ENCODE results near the gene TBX2.

Gene TBX2

DNA sequence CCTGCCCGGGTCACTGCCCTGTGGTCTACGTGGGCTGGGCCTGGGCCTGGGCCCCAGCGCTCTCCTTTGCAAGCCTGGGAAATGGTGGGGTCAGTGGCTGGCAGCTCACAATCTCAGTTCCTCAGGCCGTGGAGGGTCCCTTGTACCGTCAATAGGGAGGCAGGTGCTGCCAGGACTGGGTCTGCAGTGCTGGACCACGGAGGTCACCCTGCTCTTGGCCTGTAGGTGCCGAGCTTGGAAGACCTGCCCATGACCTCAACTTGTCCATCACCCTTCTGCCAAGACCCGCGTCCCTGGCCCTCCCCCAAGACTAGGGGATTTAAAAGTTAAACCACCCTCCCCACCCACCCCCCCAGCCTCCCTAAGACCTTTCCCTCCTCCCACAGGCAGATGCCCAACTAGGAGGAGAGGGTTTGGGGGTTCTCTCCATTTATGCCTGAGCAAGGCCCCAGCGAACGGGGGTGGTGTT, 2.5 kb downstream of the TBX2 start:
- no peak for DNase-seq (ENCODE audit: low read depth)

- DNase-seq (ENCODE audit: low read depth) = no peak
Observed at GRCh38 chr17:61402978-61403800, 3.5 kb downstream of the TBX2 start.

DNA sequence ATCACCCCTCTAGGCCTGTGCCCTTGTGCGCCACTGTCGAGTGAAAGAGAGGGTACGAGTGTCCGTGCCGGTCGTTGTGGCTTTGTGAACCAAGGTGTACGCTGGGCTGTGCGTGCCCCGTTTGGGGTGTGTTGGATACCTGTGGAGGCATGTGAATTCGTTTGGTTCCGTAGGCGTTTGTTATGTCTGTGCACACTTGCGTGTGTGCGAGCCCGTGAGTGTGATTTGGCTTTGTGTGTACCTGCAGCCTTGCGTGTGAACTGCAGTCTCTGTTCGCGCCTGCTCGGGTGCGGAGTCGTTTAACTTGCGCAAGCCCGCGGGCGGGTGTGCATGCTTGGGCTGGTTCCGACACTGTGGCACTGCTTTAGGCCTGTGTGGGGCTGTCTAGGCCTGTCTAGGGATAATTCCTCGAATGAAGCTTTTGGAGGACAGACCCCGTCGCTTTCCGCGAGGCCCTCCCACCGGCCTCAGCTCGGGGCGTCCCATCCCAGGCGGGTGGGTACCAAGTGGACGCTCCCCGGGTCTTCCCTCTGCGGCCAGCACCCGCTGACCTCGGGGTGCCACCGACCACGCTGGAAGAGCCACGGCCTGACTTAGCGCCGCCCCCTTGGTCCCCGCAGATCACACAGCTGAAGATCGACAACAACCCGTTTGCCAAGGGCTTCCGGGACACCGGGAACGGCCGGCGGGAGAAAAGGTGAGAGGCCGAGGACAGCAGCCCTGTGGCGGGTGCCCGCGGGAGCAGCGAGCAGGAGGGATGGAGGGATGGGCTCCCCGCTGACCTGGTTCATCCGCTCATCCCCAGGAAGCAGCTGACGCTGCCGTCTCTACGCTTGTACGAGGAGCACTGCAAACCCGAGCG, 4.4 kb downstream of the TBX2 start:
- no peak for DNase-seq (ENCODE audit: low read depth)

DNA sequence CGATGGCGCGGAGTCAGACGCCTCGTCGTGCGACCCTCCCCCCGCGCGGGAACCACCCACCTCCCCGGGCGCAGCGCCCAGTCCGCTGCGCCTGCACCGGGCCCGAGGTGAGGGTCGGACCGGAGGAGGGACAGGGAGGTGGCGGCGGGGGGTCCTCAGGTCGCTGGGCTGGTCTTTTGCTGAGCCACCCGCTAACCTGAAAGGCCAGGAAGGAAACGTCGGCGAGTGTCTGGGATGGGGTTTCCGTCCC, 4.9 kb downstream of the TBX2 start:
- DNase-seq (ENCODE audit: low read depth) = no peak

- no peak for DNase-seq (ENCODE audit: low read depth)
Observed at GRCh38 chr17:61404913-61405685, 5.5 kb downstream of the TBX2 start.

- DNase-seq (ENCODE audit: low read depth) = no peak
Observed at GRCh38 chr17:61405686-61406536, 6.3 kb downstream of the TBX2 start.

GRCh38 chr17:61406537-61406845, 6.8 kb downstream of the TBX2 start:
- no peak for DNase-seq (ENCODE audit: low read depth)

GRCh38 chr17:61406971-61407911, 7.6 kb downstream of the TBX2 start:
- DNase-seq (ENCODE audit: low read depth) = no peak

DNA sequence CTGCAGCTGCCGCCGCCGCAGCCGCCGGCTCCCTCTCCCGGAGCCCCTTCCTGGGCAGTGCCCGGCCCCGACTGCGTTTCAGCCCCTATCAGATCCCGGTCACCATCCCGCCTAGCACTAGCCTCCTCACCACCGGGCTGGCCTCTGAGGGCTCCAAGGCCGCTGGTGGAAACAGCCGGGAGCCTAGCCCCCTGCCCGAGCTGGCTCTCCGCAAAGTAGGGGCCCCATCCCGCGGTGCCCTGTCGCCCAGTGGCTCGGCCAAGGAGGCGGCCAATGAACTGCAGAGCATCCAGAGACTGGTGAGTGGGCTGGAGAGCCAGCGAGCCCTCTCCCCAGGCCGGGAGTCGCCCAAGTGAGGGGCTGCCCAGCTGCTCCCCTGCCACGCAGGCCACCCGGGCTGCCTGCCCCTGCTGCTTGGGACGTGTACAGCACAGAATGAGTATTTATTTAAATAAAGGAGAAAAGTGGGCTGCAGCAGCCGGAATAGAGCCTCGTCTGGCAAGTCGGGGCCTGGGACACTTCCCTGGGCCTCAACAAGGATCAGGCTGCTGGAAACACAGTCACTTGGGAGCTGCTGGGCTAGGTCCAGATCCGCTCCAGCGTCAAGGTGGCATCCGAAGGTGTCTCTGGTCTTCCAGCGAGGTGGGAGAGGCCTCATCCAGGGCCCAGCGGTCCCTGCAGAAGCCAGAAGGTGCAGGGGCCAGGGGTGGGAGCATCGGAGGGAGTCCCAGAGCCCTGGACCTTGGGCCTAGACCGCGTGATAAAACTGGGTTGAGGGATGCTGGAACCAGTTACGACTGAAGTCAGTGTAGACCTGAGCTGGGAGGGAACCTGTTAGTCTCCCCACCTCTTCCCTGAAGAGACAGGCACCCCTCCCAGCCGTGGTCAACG, 8.8 kb downstream of the TBX2 start:
- DNase-seq (ENCODE audit: low read depth) = no peak

DNA sequence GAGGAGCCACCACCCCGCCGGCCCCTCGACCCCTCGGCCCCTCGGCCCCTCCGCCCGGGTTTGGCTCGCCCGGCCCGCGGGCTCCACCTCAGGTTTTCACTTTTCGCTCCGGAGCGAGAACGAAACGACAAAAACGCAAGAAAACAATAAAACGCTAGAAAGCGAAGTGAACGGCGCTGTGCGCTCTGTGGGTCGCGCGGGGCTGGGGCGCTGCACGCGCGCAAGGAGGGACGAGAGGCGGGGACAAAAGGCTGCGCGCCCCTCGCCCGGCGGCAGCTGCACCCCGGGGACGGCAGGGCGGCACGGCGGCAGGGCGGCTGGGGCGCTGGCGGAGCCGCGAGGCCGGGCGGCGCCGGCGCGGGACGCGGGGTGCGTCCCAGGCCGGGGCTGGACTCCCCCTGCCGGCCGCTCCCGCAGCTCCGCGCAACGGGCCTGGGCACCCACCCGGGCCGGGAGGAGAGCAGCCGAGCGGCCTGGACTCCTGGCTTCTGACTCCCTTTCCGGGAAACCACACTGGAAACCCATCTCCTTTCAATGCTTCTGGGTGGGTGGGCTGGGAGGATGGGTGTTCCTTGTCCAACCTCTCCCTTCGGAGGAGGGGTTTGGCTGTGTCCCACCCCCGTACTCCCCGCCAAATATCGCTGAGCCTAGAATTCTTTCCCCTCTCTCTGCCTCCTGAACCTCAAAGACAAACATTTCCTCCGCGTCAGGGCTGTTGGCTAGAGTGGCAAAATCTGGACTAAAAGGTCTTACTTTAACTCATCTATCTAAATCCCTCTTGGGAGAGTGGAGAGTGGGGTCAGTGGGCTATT, 9.9 kb downstream of the TBX2 start:
- no peak for DNase-seq (ENCODE audit: low read depth)

DNA sequence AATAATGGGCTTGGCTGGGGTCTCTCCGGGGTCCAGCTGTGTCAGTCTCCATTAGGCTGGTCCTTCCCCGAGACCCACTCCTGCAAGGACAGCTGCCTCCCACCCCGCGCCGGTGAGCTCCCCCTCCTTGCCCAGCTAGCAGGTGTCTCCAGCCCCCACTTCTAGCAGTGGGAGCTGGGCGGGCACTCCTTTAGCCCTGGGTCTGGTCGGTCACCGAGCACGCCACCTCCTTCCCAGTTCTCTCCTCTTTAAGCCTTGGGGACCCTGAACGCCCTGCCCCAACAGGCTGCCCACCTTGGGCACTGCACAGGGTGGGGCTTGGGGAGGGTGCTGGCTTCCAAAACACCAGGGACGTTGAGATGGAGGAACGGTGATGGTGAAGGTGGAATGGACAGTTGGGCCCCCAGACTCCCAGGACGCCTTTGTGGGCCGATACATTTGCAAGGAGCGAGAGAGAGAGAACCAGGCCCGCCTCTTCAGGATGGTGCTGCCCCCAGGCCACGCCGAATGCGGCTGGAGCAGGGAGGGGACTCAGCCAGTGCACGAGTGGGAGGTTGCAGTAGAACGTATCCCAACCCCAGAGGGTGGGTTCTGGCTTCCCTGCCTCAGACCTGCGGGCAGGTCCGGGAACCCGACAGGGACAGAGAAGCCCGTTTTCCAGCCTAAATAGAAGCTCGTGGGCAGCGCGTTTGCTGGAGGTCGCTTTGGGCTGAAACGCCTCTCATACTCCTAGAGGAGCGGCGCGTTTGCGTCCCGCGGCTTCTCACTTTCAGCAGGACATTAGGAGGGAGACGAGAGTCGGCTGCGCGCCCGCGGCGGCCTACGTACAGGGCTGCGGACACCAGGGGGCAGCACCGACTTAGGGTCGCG, 10.7 kb downstream of the TBX2 start:
- DNase-seq (ENCODE audit: low read depth) = no peak

- no peak for DNase-seq (ENCODE audit: low read depth)
Observed at GRCh38 chr17:61411011-61411260, 11.3 kb downstream of the TBX2 start.

DNA sequence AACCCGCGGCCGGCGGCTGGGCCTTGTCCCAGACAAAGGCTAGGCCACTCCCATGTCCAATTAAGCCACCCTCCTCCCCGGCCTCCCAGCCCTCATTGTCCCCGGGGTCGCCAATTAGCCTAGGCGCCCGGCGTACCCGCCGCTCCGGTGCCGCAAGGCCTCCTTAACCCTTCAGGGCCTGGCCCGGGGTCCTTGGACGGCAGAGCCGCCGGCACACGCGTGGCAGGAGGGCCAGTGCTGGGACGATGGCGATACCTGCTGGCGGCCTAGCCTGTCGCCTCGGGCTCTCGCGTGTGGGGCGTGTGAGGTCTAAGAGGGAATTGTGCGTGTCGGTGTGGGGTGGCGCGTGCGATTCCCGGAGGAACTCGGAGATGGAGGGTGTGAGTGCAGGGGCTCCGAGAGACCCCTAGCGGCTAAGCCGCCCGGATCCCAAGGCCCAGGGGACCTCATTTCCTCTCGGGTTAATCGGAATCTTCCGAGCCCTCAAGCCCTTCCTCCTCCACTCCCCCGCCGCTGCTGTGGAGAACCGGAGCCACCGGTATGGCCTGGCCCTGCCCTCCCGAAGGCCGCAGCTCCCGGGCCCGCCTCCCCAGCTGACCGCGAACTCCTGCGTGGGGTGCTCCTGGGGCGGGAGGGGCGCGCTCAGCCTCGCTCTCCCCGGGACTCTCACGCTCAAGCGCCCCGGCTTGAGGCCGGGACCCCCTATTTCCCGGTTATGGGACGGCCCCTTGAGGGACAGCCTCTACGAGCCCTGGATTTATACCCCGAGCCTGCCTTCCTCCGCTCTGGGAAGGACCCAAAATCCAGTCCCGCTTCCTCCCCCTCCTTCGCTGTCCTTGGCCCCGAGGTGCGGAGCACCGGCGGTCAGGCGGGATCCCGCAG, 11.9 kb downstream of the TBX2 start:
- DNase-seq (ENCODE audit: low read depth) = no peak

- DNase-seq (ENCODE audit: low read depth) = no peak
Observed at GRCh38 chr17:61412143-61412859, 12.7 kb downstream of the TBX2 start.

- DNase-seq (ENCODE audit: low read depth) = no peak
Observed at GRCh38 chr17:61412860-61413660, 13.4 kb downstream of the TBX2 start.

Measured in GM04503 (cell line).